HepG2 (cell line): ENCODE data around the gene CNTRL. TPM values are rescaled to one million over a fixed set of nuclear protein-coding genes. Genes with fewer than 3 reads are reported as not detected.

Source experiments
- FLYWCH1 ChIP-seq: sonication (generic); formaldehyde crosslinking; IDR thresholded peaks from 2 replicates; pipeline ENCODE4 v1.8.1; 2023; ENCODE audit warnings: mild to moderate bottlenecking, missing genetic modification reagents
- KLF12 ChIP-seq: sonication (generic); formaldehyde crosslinking; IDR thresholded peaks from 2 replicates; pipeline ENCODE4 v1.4.0; 2020; ENCODE audit warnings: missing genetic modification reagents, borderline replicate concordance
- KLF16 ChIP-seq, 2 experiments: sonication (generic) in 1 of 2; formaldehyde crosslinking in 1 of 2; IDR thresholded peaks; 2 replicates each; pipeline versions ENCODE4 v1.6.1 to v1.8.0; 2016 to 2023; ENCODE audit warnings: missing genetic modification reagents in 2 of 2, missing compliant biosample characterization in 1 of 2
- NFKB2 ChIP-seq: sonication (generic); formaldehyde crosslinking; IDR thresholded peaks from 2 replicates; pipeline ENCODE4 v1.4.0; 2020; ENCODE audit warnings: missing genetic modification reagents, borderline replicate concordance
- PAWR ChIP-seq: sonication (generic); formaldehyde crosslinking; IDR thresholded peaks from 2 replicates; pipeline ENCODE4 v1.4.0; 2020; ENCODE audit warnings: missing genetic modification reagents, mild to moderate bottlenecking, borderline replicate concordance
- RAD21 ChIP-seq: fragments of 450-650 bp; formaldehyde crosslinking; IDR thresholded peaks from 2 replicates; pipeline ENCODE4 v1.5.0; 2020; ENCODE audit warnings: mild to moderate bottlenecking
- RARG ChIP-seq: sonication (generic); formaldehyde crosslinking; IDR thresholded peaks from 2 replicates; pipeline ENCODE4 v1.4.0; 2020; ENCODE audit warnings: low read depth, mild to moderate bottlenecking, missing genetic modification reagents
- RFXAP ChIP-seq: sonication (generic); formaldehyde crosslinking; IDR thresholded peaks from 2 replicates; pipeline ENCODE4 v1.4.0; 2020; ENCODE audit warnings: missing genetic modification reagents, borderline replicate concordance
- SOX13 ChIP-seq, 3 experiments: fragments of 450-650 bp in 1 of 3; sonication (generic) in 1 of 3; formaldehyde crosslinking in 1 of 3; IDR thresholded peaks in 2 of 3; conservative IDR thresholded peaks in 1 of 3; 2 replicates each; pipeline versions ENCODE4 v1.5.0 to v1.6.1; 2016 to 2020; ENCODE audit warnings: antibody characterized with exemption in 1 of 3, mild to moderate bottlenecking in 1 of 3, missing compliant biosample characterization in 1 of 3, missing genetic modification reagents in 1 of 3, moderate library complexity in 1 of 3
- ZNF124 ChIP-seq: sonication (generic); formaldehyde crosslinking; IDR thresholded peaks from 2 replicates; pipeline ENCODE4 v1.4.0; 2020; ENCODE audit warnings: missing genetic modification reagents
- ZNF24 ChIP-seq: fragments of 450-650 bp; IDR thresholded peaks from 2 replicates; pipeline ENCODE4 v1.6.1; 2017; ENCODE audit warnings: antibody characterized with exemption, mild to moderate bottlenecking
- ZNF343 ChIP-seq: sonication (generic); formaldehyde crosslinking; IDR thresholded peaks from 2 replicates; pipeline ENCODE4 v1.4.0; 2020; ENCODE audit warnings: mild to moderate bottlenecking, missing genetic modification reagents
- ZNF446 ChIP-seq: sonication (generic); formaldehyde crosslinking; IDR thresholded peaks from 2 replicates; pipeline ENCODE4 v1.5.0; 2020; ENCODE audit warnings: mild to moderate bottlenecking, missing genetic modification reagents
- ZNF510 ChIP-seq: sonication (generic); formaldehyde crosslinking; IDR thresholded peaks from 2 replicates; pipeline ENCODE4 v1.4.0; 2020; ENCODE audit warnings: low read depth, mild to moderate bottlenecking, missing genetic modification reagents
- ZNF530 ChIP-seq: sonication (generic); formaldehyde crosslinking; IDR thresholded peaks from 2 replicates; pipeline ENCODE4 v1.5.0; 2020; ENCODE audit warnings: low read depth, mild to moderate bottlenecking, missing genetic modification reagents
- ZNF558 ChIP-seq: sonication (generic); formaldehyde crosslinking; IDR thresholded peaks from 2 replicates; pipeline ENCODE4 v1.9.0; 2022; ENCODE audit warnings: mild to moderate bottlenecking, missing genetic modification reagents, borderline replicate concordance
- ZNF567 ChIP-seq: sonication (generic); formaldehyde crosslinking; IDR thresholded peaks from 2 replicates; pipeline ENCODE4 v1.8.1; 2023; ENCODE audit warnings: mild to moderate bottlenecking, missing genetic modification reagents, borderline replicate concordance
- ZNF703 ChIP-seq: sonication (generic); formaldehyde crosslinking; IDR thresholded peaks from 2 replicates; pipeline ENCODE4 v1.5.1; 2020; ENCODE audit warnings: missing genetic modification reagents, mild to moderate bottlenecking, moderate library complexity, borderline replicate concordance
- ZNF772 ChIP-seq: sonication (generic); formaldehyde crosslinking; IDR thresholded peaks from 2 replicates; pipeline ENCODE4 v1.5.0; 2020; ENCODE audit warnings: mild to moderate bottlenecking, missing genetic modification reagents
- polyA plus RNA-seq, 8 experiments: library from polyadenylated mRNA; depleted of rRNA in 3 of 8; stranded (reverse) in 7 of 8; unstranded in 1 of 8; fragments of >200 nt; fragmentation: Illumina TruSeq in 4 of 8; extraction: Trizol in 4 of 8; gene quantifications; 2 replicates each; pipeline versions ENCODE4 v1.2.1 to v1.2.3, GENCODE V29; 2011 to 2016; ENCODE audit warnings: low read depth in 4 of 8, missing spikeins in 1 of 8, mixed read lengths in 1 of 8; ENCODE audit not compliant: insufficient read depth in 1 of 8
- total RNA-seq, 5 experiments: library from RNA; depleted of rRNA; stranded (reverse); fragments of >200 nt; fragmentation: Illumina TruSeq; extraction: Trizol; gene quantifications; 2 replicates each; pipeline ENCODE4 v1.2.3, GENCODE V29; 2016; ENCODE audit warnings: low read depth in 1 of 5
- TF ChIP-seq, protein P1 (sequence below): sonication (generic); formaldehyde crosslinking; IDR thresholded peaks from 2 replicates; pipeline ENCODE4 v1.5.1; 2020; ENCODE audit warnings: mild to moderate bottlenecking, missing genetic modification reagents, moderate library complexity
- TF ChIP-seq, protein P2 (sequence below): sonication (generic); formaldehyde crosslinking; IDR thresholded peaks from 2 replicates; pipeline ENCODE4 v1.5.0; 2020; ENCODE audit warnings: mild to moderate bottlenecking, missing genetic modification reagents
- TF ChIP-seq, protein P3 (sequence below): sonication (generic); formaldehyde crosslinking; IDR thresholded peaks from 2 replicates; pipeline ENCODE4 v1.8.1; 2023; ENCODE audit warnings: mild to moderate bottlenecking, inconsistent platforms, moderate library complexity, missing genetic modification reagents, borderline replicate concordance

CNTRL gene
- total and polyA plus RNA-seq, 2 of the 13 experiments (the other 11 are each of a cell fraction or from before 2014, with no cell fraction given), result 7.5 to 11.8 TPM

DNA sequence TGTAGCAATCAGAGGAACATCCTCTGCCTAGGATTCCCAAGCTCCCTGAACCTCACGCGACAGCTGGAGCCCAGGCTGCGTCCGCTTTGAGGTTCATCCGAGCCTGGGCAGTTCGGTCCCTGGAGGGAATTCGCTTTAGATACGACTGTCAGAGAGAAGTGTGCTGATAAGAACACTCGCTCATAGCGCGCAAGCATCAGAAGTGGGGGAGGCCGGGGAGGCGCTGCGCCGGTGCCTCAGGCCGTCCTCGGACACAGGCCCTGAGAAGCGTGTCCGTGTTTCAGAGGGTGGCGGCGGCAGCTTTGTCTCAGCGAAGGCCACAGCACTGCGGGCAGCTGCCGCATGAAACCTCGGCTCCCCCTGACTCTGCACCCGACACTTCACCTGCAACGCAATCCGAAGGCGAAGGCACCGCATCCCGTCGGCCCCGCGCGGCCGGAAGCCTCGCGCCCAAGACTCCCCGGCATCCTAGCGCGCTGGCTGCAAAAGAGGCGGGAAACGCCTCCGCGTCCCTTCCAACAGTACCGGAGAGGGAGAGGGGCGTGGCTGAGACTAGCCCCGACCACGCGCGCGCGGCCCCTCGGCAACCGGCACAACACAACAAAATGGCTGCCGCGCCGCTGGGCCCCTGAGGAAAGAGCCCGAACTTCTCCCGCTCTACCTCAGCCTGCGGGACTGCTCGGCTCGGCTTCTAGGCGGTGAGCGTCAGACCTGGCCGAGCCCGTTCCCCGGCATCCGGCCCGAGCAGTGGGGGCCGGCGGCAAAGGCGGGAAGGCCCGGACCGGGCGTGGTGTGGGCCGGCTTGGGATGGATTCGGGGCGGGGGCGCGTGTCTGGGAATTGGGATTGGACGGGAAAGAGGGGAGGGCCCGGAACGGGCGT lies at the start of gene CNTRL (continued):
- TF ChIP-seq, protein P1, sequence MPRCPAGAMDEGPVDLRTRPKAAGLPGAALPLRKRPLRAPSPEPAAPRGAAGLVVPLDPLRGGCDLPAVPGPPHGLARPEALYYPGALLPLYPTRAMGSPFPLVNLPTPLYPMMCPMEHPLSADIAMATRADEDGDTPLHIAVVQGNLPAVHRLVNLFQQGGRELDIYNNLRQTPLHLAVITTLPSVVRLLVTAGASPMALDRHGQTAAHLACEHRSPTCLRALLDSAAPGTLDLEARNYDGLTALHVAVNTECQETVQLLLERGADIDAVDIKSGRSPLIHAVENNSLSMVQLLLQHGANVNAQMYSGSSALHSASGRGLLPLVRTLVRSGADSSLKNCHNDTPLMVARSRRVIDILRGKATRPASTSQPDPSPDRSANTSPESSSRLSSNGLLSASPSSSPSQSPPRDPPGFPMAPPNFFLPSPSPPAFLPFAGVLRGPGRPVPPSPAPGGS, result peak; percentile 94
- TF ChIP-seq ZNF530 (CRISPR knock-in tag) (peak; percentile 93; the same call in 1 of the 2 replicates), ZNF446 (CRISPR knock-in tag) (peak; percentile 96), SOX13 (IDR thresholded peaks at IDR 0.05) (no peak), SOX13 (CRISPR knock-in tag; conservative IDR thresholded peaks at IDR 0.05 in 1 of 2, IDR thresholded peaks at IDR 0.05 in 1 of 2) (peak in 1 of 2 experiments; percentile 40; a peak in 1 of 4 replicates), RFXAP (CRISPR knock-in tag) (peak; percentile 80; the same call in 1 of the 2 replicates), PAWR (CRISPR knock-in tag) (0 out of 2 replicates have a peak, but pooled peaks have one; percentile 84), FLYWCH1 (CRISPR knock-in tag) (no peak), NFKB2 (CRISPR knock-in tag) (peak; percentile 98), KLF16 (CRISPR knock-in tag; IDR thresholded peaks at IDR 0.05) (peak; percentile 49 to 95; a peak in 2 of 4 replicates), ZNF24 (no peak), RARG (CRISPR knock-in tag) (peak; percentile 94), RAD21 (CRISPR knock-in tag) (no peak; the same call in 1 of the 2 replicates), ZNF343 (CRISPR knock-in tag) (peak; percentile 94), ZNF703 (peak; percentile 89; the same call in 1 of the 2 replicates), ZNF558 (CRISPR knock-in tag) (peak; percentile 99), KLF12 (CRISPR knock-in tag) (peak; percentile 81; the same call in 1 of the 2 replicates), ZNF124 (peak; percentile 96), ZNF567 (CRISPR knock-in tag) (peak; percentile 84), ZNF772 (CRISPR knock-in tag) (peak; percentile 96), ZNF510 (peak; percentile 66)
- TF ChIP-seq, protein P2, sequence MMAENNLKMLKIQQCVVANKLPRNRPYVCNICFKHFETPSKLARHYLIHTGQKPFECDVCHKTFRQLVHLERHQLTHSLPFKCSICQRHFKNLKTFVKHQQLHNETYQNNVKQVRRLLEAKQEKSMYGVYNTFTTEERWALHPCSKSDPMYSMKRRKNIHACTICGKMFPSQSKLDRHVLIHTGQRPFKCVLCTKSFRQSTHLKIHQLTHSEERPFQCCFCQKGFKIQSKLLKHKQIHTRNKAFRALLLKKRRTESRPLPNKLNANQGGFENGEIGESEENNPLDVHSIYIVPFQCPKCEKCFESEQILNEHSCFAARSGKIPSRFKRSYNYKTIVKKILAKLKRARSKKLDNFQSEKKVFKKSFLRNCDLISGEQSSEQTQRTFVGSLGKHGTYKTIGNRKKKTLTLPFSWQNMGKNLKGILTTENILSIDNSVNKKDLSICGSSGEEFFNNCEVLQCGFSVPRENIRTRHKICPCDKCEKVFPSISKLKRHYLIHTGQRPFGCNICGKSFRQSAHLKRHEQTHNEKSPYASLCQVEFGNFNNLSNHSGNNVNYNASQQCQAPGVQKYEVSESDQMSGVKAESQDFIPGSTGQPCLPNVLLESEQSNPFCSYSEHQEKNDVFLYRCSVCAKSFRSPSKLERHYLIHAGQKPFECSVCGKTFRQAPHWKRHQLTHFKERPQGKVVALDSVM, result peak; percentile 80
- TF ChIP-seq, protein P3, sequence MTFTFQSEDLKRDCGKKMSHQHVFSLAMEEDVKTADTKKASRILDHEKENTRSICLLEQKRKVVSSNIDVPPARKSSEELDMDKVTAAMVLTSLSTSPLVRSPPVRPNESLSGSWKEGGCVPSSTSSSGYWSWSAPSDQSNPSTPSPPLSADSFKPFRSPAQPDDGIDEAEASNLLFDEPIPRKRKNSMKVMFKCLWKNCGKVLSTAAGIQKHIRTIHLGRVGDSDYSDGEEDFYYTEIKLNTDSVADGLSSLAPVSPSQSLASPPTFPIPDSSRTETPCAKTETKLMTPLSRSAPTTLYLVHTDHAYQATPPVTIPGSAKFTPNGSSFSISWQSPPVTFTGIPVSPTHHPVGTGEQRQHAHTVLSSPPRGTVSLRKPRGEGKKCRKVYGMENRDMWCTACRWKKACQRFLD (CRISPR knock-in tag), result peak; percentile 98
